OCI-LY1 (cell line): Measurements from ENCODE around the gene WDFY4.

Experiments used
- H2AFZ ChIP-seq: fragments of 200-600 bp; sonication (generic), shearing (Covaris generic); 2 replicates; pipeline ENCODE4 v1.6.0; 2014; ENCODE audit warnings: antibody characterized with exemption, mild to moderate bottlenecking, low read length
- H3F3A ChIP-seq: fragments of 200-600 bp; sonication (generic), shearing (Covaris generic); 2 replicates; pipeline ENCODE4 v1.6.0; 2014; ENCODE audit warnings: mild to moderate bottlenecking, antibody characterized with exemption, low read length, moderate library complexity; ENCODE audit not compliant: insufficient read depth
- H3K27ac ChIP-seq: fragments of 200-600 bp; sonication (generic); 2 replicates; pipeline ENCODE4 v1.5.1; 2014; ENCODE audit warnings: low read length, mixed run types, mild to moderate bottlenecking, low read depth; ENCODE audit not compliant: poor library complexity, severe bottlenecking
- H3K27me3 ChIP-seq: fragments of 200-600 bp; sonication (generic); 2 replicates; pipeline ENCODE4 v1.6.0; 2014; ENCODE audit warnings: antibody characterized with exemption, mild to moderate bottlenecking, low read length, moderate library complexity; ENCODE audit not compliant: insufficient read depth
- H3K36me3 ChIP-seq: fragments of 200-600 bp; sonication (generic); 2 replicates; pipeline ENCODE4 v1.6.1; 2014; ENCODE audit warnings: mild to moderate bottlenecking, antibody characterized with exemption, low read length, moderate library complexity, mixed read lengths; ENCODE audit not compliant: insufficient read depth
- H3K4me1 ChIP-seq: fragments of 200-600 bp; sonication (generic); 2 replicates; pipeline ENCODE4 v1.5.1; 2014; ENCODE audit warnings: mild to moderate bottlenecking, low read length, moderate library complexity; ENCODE audit not compliant: insufficient read depth, severe bottlenecking
- H3K4me2 ChIP-seq: fragments of 200-600 bp; sonication (generic), shearing (Covaris generic); 2 replicates; pipeline ENCODE4 v1.6.1; 2014; ENCODE audit warnings: low read length
- H3K4me3 ChIP-seq: fragments of 200-600 bp; sonication (generic); 2 replicates; pipeline ENCODE4 v1.5.1; 2014; ENCODE audit warnings: low read length, low read depth, mild to moderate bottlenecking, mixed read lengths; ENCODE audit not compliant: poor library complexity, severe bottlenecking
- H3K79me2 ChIP-seq: fragments of 200-600 bp; shearing (Covaris generic); 2 replicates; pipeline ENCODE4 v1.6.1; 2016; ENCODE audit warnings: mixed run types, low read length, mixed read lengths; ENCODE audit not compliant: insufficient read depth
- H3K9ac ChIP-seq: fragments of 200-600 bp; sonication (generic), shearing (Covaris generic); 2 replicates; pipeline ENCODE4 v1.6.1; 2014; ENCODE audit warnings: mild to moderate bottlenecking, low read length, mixed read lengths
- H3K9me2 ChIP-seq: fragments of 200-600 bp; sonication (generic), shearing (Covaris generic); 2 replicates; pipeline ENCODE4 v1.6.1; 2014; ENCODE audit warnings: low read depth, mild to moderate bottlenecking, low read length, mixed read lengths
- H3K9me3 ChIP-seq: fragments of 200-600 bp; shearing (Covaris generic); 2 replicates; pipeline ENCODE4 v1.6.1; 2014; ENCODE audit warnings: low read length, mixed read lengths
- H4K20me1 ChIP-seq: fragments of 200-600 bp; sonication (generic), shearing (Covaris generic); 2 replicates; pipeline ENCODE4 v1.6.0; 2016; ENCODE audit warnings: mild to moderate bottlenecking, low read length; ENCODE audit not compliant: insufficient read depth
- CTCF ChIP-seq: fragments of 200-600 bp; sonication (generic), shearing (Covaris generic); IDR thresholded peaks from 2 replicates; pipeline ENCODE4 v1.5.1; 2017; ENCODE audit warnings: mild to moderate bottlenecking, antibody characterized with exemption, low read length, moderate library complexity, mixed read lengths
- EZH2 ChIP-seq: fragments of 200-600 bp; sonication (generic), shearing (Covaris generic); IDR thresholded peaks from 2 replicates; pipeline ENCODE4 v1.8.0; 2017; ENCODE audit warnings: borderline replicate concordance, mixed run types, mild to moderate bottlenecking, antibody characterized with exemption, low read length, moderate library complexity, mixed read lengths

Gene WDFY4

GRCh38 chr10:48776528-48776927 lies 91.9 kb downstream of the WDFY4 start:
- Histone ChIP-seq H3K79me2 (no peaks in the 10 kb centered on the region), H3K4me2 (no peak overlapping the region)
- TF ChIP-seq CTCF = no peak

GRCh38 chr10:48777110-48777509 lies 92.4 kb downstream of the WDFY4 start:
- Histone ChIP-seq H3K4me1 (no peaks in the 10 kb centered on the region), H3F3A (no peaks in the 10 kb centered on the region), H3K36me3 (peaks cover 78% of the 10 kb centered on the region), H4K20me1 (no peaks in the 10 kb centered on the region), H3K9me2 (no peaks in the 10 kb centered on the region), H3K79me2 (no peaks in the 10 kb centered on the region), H3K4me2 (no peak overlapping the region), H2AFZ (no peak overlapping the region), H3K9me3 (no peaks in the 10 kb centered on the region), H3K9ac (no peak overlapping the region), H3K27ac (no peak overlapping the region), H3K27me3 (no peaks in the 10 kb centered on the region), H3K4me3 (no peak overlapping the region)
- TF ChIP-seq CTCF = no peak
- TF ChIP-seq EZH2 = no peak

More at GRCh38 chr10:48776528-48776927, 91.9 kb downstream of the WDFY4 start:
- no peak overlapping the region for H3K9ac ChIP-seq
- H3K36me3 ChIP-seq = peaks cover 80% of the 10 kb centered on the region
- H3K9me2 ChIP-seq = no peaks in the 10 kb centered on the region
- H3K27ac ChIP-seq = no peak overlapping the region
- no peaks in the 10 kb centered on the region for H3K4me1 ChIP-seq
- H3K27me3 ChIP-seq = no peaks in the 10 kb centered on the region
- H3K4me3 ChIP-seq = no peak overlapping the region
- H3K9me3 ChIP-seq = no peaks in the 10 kb centered on the region
- no peak overlapping the region for H2AFZ ChIP-seq
- no peaks in the 10 kb centered on the region for H4K20me1 ChIP-seq
- H3F3A ChIP-seq = no peaks in the 10 kb centered on the region

GRCh38 chr10:48778193-48778857 lies 93.7 kb downstream of the WDFY4 start:
- Histone ChIP-seq H3K9me2 (no peaks in the 10 kb centered on the region), H3K4me2 (no peak overlapping the region), H3K27me3 (no peaks in the 10 kb centered on the region), H4K20me1 (no peaks in the 10 kb centered on the region), H3K27ac (no peak overlapping the region), H3K79me2 (no peaks in the 10 kb centered on the region), H3K4me3 (no peak overlapping the region), H3K4me1 (no peaks in the 10 kb centered on the region), H3F3A (no peaks in the 10 kb centered on the region), H3K36me3 (peaks cover 85% of the 10 kb centered on the region), H3K9me3 (no peaks in the 10 kb centered on the region), H2AFZ (no peak overlapping the region), H3K9ac (no peak overlapping the region)
- no peak for TF ChIP-seq CTCF
- no peak for TF ChIP-seq EZH2
